B cell (primary cell): ENCODE results near the gene MCTP1. TPM values are rescaled to one million over a fixed set of nuclear protein-coding genes. Genes with fewer than 3 reads are reported as not detected.

Experiments
- ATAC-seq: fragments of 200-7000 bp; cut with Tn5 transposase; one replicate; pipeline ENCODE4 v1.10.0; 2021; ENCODE audit warnings: low read depth, mild to moderate bottlenecking, moderate number of reproducible peaks, moderate library complexity
- CTCF ChIA-PET: fragments of 350-600 bp; sonication (Branson Sonifier 250); formaldehyde crosslinking; loops from one replicate; lab custom pipeline; 2021; ENCODE audit warnings: antibody characterized with exemption, inconsistent platforms; lab: Charles Lee
- POLR2A ChIA-PET: fragments of 350-600 bp; sonication (Branson Sonifier 250); formaldehyde crosslinking; loops from one replicate; lab custom pipeline; 2021; ENCODE audit warnings: antibody characterized with exemption; lab: Charles Lee
- DNase-seq: peaks from one replicate; pipeline ENCODE4 v3.0.0; 2013
- H2AFZ ChIP-seq: 2 replicates; pipeline ENCODE4 v1.6.1; 2012; ENCODE audit warnings: mild to moderate bottlenecking, low read depth, low read length; ENCODE audit not compliant: insufficient read depth, poor library complexity, severe bottlenecking
- H3K27ac ChIP-seq, 2 donors: 1 replicate in 1 of 2; 2 replicates in 1 of 2; pipeline ENCODE4 v1.5.1; 2012 to 2013; ENCODE audit warnings: low read length in 2 of 2, mild to moderate bottlenecking in 2 of 2, moderate library complexity in 1 of 2
- H3K27me3 ChIP-seq, 4 experiments: fragments of 200-600 bp in 1 of 4; sonication (generic) in 1 of 4; replicated peaks in 1 of 4; 1 replicate in 2 of 4; 2 replicates in 2 of 4; pipeline versions ENCODE4 v1.6.1 to v1.7.0; 2013 to 2016; ENCODE audit warnings: low read length in 3 of 4, mild to moderate bottlenecking in 2 of 4, mixed read lengths in 1 of 4, moderate library complexity in 1 of 4; ENCODE audit not compliant: insufficient read depth in 4 of 4, control insufficient read depth in 3 of 4; ENCODE audit errors: control extremely low read depth in 1 of 4
- H3K36me3 ChIP-seq, 2 experiments: replicated peaks in 1 of 2; 1 replicate in 1 of 2; 2 replicates in 1 of 2; pipeline versions ENCODE4 v1.6.1 to v1.7.1; 2013; ENCODE audit warnings: low read length in 1 of 2; ENCODE audit not compliant: insufficient read depth in 2 of 2, control insufficient read depth in 1 of 2; ENCODE audit errors: control extremely low read depth in 1 of 2, extremely low read depth in 1 of 2
- H3K4me1 ChIP-seq, 2 donors: fragments of 200-600 bp in 1 of 2; sonication (generic) in 1 of 2; 1 replicate in 1 of 2; 2 replicates in 1 of 2; pipeline versions ENCODE4 v1.5.1 to v1.6.1; 2013 to 2017; ENCODE audit warnings: low read length in 2 of 2; ENCODE audit not compliant: control insufficient read depth in 2 of 2, insufficient read depth in 2 of 2
- H3K4me2 ChIP-seq: replicated peaks from 2 replicates; pipeline ENCODE3; 2012; ENCODE audit warnings: mild to moderate bottlenecking, low read depth, low read length; ENCODE audit not compliant: poor library complexity, severe bottlenecking
- H3K4me3 ChIP-seq, 5 experiments: fragments of 200-600 bp in 1 of 5; sonication (generic) in 1 of 5; 1 replicate in 3 of 5; 2 replicates in 2 of 5; pipeline versions ENCODE4 v1.5.1 to v1.7.0; 2011 to 2016; ENCODE audit warnings: low read length in 4 of 5, mild to moderate bottlenecking in 4 of 5, low read depth in 2 of 5, control low read depth in 1 of 5, moderate library complexity in 1 of 5; ENCODE audit not compliant: insufficient read depth in 1 of 5; ENCODE audit errors: control extremely low read depth in 1 of 5, extremely low read depth in 1 of 5
- H3K79me2 ChIP-seq: fragments of 200-600 bp; sonication (generic); one replicate; pipeline ENCODE4 v1.6.0; 2016; ENCODE audit warnings: low read length; ENCODE audit not compliant: control insufficient read depth, insufficient read depth
- H3K9ac ChIP-seq: fragments of 200-600 bp; sonication (generic); 2 replicates; pipeline ENCODE4 v1.6.1; 2017; ENCODE audit warnings: mild to moderate bottlenecking, low read length, moderate library complexity
- H3K9me3 ChIP-seq, 3 donors: one replicate each; pipeline versions ENCODE4 v1.6.1 to v1.7.1; 2013; ENCODE audit warnings: low read length in 2 of 3; ENCODE audit not compliant: control insufficient read depth in 2 of 3, insufficient read depth in 1 of 3; ENCODE audit errors: control extremely low read depth in 1 of 3
- H4K20me1 ChIP-seq: 2 replicates; pipeline ENCODE4 v1.6.0; 2012; ENCODE audit warnings: mild to moderate bottlenecking, low read length; ENCODE audit not compliant: insufficient read depth, control insufficient read depth, poor library complexity, severe bottlenecking
- H3K27ac Mint-ChIP-seq: one replicate; pipeline ENCODE4 v1.8.0; 2021; ENCODE audit warnings: mixed read lengths
- H3K27me3 Mint-ChIP-seq: one replicate; pipeline ENCODE4 v1.8.0; 2021; ENCODE audit warnings: mixed read lengths
- H3K4me1 Mint-ChIP-seq: one replicate; pipeline ENCODE4 v1.8.0; 2021; ENCODE audit warnings: mixed read lengths
- H3K4me3 Mint-ChIP-seq: one replicate; pipeline ENCODE4 v1.8.0; 2021; ENCODE audit warnings: mixed read lengths
- H3K9me3 Mint-ChIP-seq: one replicate; pipeline ENCODE4 v1.8.0; 2022; ENCODE audit warnings: mixed read lengths; ENCODE audit not compliant: insufficient read depth
- CTCF ChIP-seq: fragments of 200-600 bp; IDR thresholded peaks from one replicate; pipeline ENCODE4 v1.8.0; 2022; ENCODE audit warnings: antibody characterized with exemption, mild to moderate bottlenecking
- EZH2 ChIP-seq: IDR thresholded peaks from 2 replicates; pipeline ENCODE4 v1.6.1; 2012; ENCODE audit warnings: borderline replicate concordance, low read depth, mild to moderate bottlenecking, moderate library complexity, low read length; ENCODE audit not compliant: insufficient read depth, poor library complexity, severe bottlenecking
- WGBS: methylation state at CpG from one replicate; pipeline ENCODE4 v1.1.5; 2013; ENCODE audit warnings: missing lambda C conversion rate; ENCODE audit not compliant: insufficient coverage; 5-methylcytosine and 5-hydroxymethylcytosine counted together
- intact Hi-C: fragments of 100-400 bp; cut with micrococcal nuclease; formaldehyde crosslinking; loops from one replicate; pipeline ENCODE4 v1.10.0; 2022
- polyA plus RNA-seq: library from polyadenylated mRNA; depleted of rRNA; stranded (reverse); fragments of >200 nt; gene quantifications from 2 replicates; pipeline ENCODE4 v1.2.3, GENCODE V29; 2012
- total RNA-seq, 2 donors: library from RNA; stranded (reverse); fragments of 120-200 nt in 1 of 2; gene quantifications; 1 replicate in 1 of 2; 2 replicates in 1 of 2; pipeline versions ENCODE4 v1.2.3 to v1.2.4, GENCODE V29; 2013 to 2022

MCTP1 gene
- total and polyA plus RNA-seq, 2 donors (not counting 1 experiment from before 2014, with no cell fraction given): 0.42 to 2.5 TPM

- no peak for DNase-seq
- ATAC-seq: no peak
- no peak overlapping the region for H3K27ac ChIP-seq
- H3K27me3 ChIP-seq: no peaks in the 10 kb centered on the region
- WGBS: no CpG with 5 or more reads among the region's 2 CpGs
- H2AFZ ChIP-seq: no peak overlapping the region
- intact Hi-C loops: no loop called here
- H4K20me1 ChIP-seq: no peaks in the 10 kb centered on the region
- H3K4me3 ChIP-seq: no peak overlapping the region
- H3K36me3 ChIP-seq: no peaks in the 10 kb centered on the region
- Mint-ChIP-seq H3K4me3 (no peak overlapping the region), H3K9me3 (peaks cover 2% of the 10 kb centered on the region), H3K27me3 (no peaks in the 10 kb centered on the region), H3K4me1 (no peaks in the 10 kb centered on the region), H3K27ac (no peak overlapping the region)
- no peak for TF ChIP-seq EZH2
- no peak for TF ChIP-seq CTCF
- no peak overlapping the region for H3K4me2 ChIP-seq
- H3K4me1 ChIP-seq: no peaks in the 10 kb centered on the region
- POLR2A ChIA-PET: no interaction called here
- H3K9ac ChIP-seq: no peak overlapping the region
- H3K79me2 ChIP-seq: no peaks in the 10 kb centered on the region
- peaks cover 0 to 8% (median 2%) of the 10 kb centered on the region in 3 donors for H3K9me3 ChIP-seq
- CTCF ChIA-PET: no interaction called here
Measured at GRCh38 chr5:95152535-95152934, 132.4 kb downstream of the MCTP1 start.

DNA sequence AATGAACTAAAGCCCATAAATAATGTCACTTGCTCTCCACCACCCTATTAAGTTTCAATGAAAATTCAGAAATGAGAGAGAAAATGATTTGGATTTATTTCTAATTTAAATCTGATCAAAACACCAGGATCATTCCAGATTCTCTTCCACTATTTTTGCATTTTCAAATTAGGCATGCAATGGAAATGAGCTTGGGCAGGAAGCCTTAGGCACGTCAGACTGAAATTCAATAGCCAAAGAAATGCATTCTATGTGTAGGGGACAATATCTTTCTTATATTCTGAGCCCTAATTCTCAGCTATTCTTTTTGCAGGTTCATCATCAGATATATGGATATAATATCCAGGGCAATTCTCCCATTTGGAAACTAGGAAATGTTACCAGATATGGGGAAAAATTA is 132.8 kb downstream of the MCTP1 start:
- no peaks in the 10 kb centered on the region for H3K79me2 ChIP-seq
- POLR2A ChIA-PET: no interaction called here
- Mint-ChIP-seq H3K9me3 (peaks cover 5% of the 10 kb centered on the region), H3K4me3 (no peak overlapping the region), H3K4me1 (no peaks in the 10 kb centered on the region), H3K27ac (no peak overlapping the region), H3K27me3 (no peaks in the 10 kb centered on the region)
- no peaks in the 10 kb centered on the region for H4K20me1 ChIP-seq
- no peak for TF ChIP-seq EZH2
- no peak for TF ChIP-seq CTCF
- DNase-seq (no peak), ATAC-seq (no peak)
- H3K27ac ChIP-seq: no peak overlapping the region
- H3K4me1 ChIP-seq: no peaks in the 10 kb centered on the region
- H3K9ac ChIP-seq: no peak overlapping the region
- no peaks in the 10 kb centered on the region for H3K27me3 ChIP-seq
- no peak overlapping the region for H3K4me2 ChIP-seq
- WGBS: no CpG with 5 or more reads among the region's 1 CpG
- H3K9me3 ChIP-seq: peaks cover 0 to 8% (median 2%) of the 10 kb centered on the region in 3 donors
- H2AFZ ChIP-seq: no peak overlapping the region
- no peak overlapping the region for H3K4me3 ChIP-seq
- no peaks in the 10 kb centered on the region for H3K36me3 ChIP-seq
- CTCF ChIA-PET: no interaction called here
- intact Hi-C loops: no loop called here
